ENCODE measurements around the gene DHX34. TPM values are rescaled to one million over a fixed set of nuclear protein-coding genes. Genes with fewer than 3 reads are reported as not detected.

The DHX34 gene
- total and polyA plus RNA-seq, 9 of the 15 experiments (the other 6 are each of a cell fraction or from before 2014, with no cell fraction given): 0.36 to 42.0 (median 15.0) TPM

DNA sequence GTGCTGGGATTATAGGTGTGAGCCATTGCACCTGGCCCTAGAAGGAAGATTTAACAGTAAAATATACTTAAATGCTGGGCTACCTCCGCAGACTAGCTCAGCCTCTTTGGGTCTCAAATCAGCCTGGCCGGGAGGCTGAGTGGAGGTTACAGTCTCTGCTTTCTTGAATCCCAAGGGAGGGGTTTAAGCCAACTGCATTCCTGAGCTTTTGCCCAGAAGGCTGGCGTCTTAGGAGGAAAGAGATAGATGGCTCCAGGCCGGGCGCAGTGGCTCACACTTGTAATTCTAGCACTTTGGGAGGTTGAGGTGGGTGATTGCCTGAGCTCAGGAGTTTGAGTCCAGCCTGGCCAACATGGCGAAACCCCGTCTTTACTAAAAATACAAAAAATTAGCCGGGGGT lies 40.1 kb upstream of the DHX34 start:
- DNase-seq (ENCODE audit: extremely low read depth in 1 of 4, low spot score in 3 of 4) (no peak), ATAC-seq (no peak), FAIRE-seq (no peak)
- Histone ChIP-seq H3K9me1 (ENCODE audit: control insufficient read depth, insufficient read depth, low read length) (no peaks in the 10 kb centered on the region), H2AFZ (ENCODE audit: low read depth, low read length) (no peak overlapping the region), H3K79me2 (ENCODE audit: control insufficient read depth, insufficient read depth, low read length) (no peaks in the 10 kb centered on the region), H3K4me1 (replicated peaks in 1 of 2; ENCODE audit: control insufficient read depth in 2 of 2, insufficient read depth in 2 of 2, low read length in 2 of 2) (peaks cover 12 to 27% of the 10 kb centered on the region in 2 experiments; a peak in 4 of 5 replicates), H4K20me1 (replicated peaks; ENCODE audit: control insufficient read depth, insufficient read depth, low read length) (no peaks in the 10 kb centered on the region), H3K9me3 (replicated peaks; ENCODE audit: control insufficient read depth, insufficient read depth, low read depth, low read length) (no peaks in the 10 kb centered on the region), H3K27ac (ENCODE audit: extremely low read depth, low read depth, low read length) (no peak overlapping the region), H3K27me3 (ENCODE audit: control insufficient read depth in 2 of 2, insufficient read depth in 2 of 2, low read length in 2 of 2) (no peaks in the 10 kb centered on the region), H3K9ac (ENCODE audit: insufficient read depth in 1 of 2, low read depth in 2 of 2, low read length in 2 of 2) (no peak overlapping the region; a peak in 1 of 4 replicates), H3K4me2 (ENCODE audit: insufficient read depth, low read length) (no peak overlapping the region), H3K4me3 (no peak overlapping the region), H3K36me3 (ENCODE audit: control insufficient read depth, insufficient read depth, low read length) (no peaks in the 10 kb centered on the region)
- ChIA-PET CTCF (ENCODE audit: low intra/inter-chr PET ratio) (interaction anchor here (1.8 kb wide), 1 partner anchor 82 kb away, joined by 9 read pairs; no protein-coding TSS in a partner anchor), POLR2A (interaction anchor here (1.0 kb wide), 1 partner anchor 50 kb away, joined by 4 read pairs; no protein-coding TSS in a partner anchor)
- TF ChIP-seq, protein P1, sequence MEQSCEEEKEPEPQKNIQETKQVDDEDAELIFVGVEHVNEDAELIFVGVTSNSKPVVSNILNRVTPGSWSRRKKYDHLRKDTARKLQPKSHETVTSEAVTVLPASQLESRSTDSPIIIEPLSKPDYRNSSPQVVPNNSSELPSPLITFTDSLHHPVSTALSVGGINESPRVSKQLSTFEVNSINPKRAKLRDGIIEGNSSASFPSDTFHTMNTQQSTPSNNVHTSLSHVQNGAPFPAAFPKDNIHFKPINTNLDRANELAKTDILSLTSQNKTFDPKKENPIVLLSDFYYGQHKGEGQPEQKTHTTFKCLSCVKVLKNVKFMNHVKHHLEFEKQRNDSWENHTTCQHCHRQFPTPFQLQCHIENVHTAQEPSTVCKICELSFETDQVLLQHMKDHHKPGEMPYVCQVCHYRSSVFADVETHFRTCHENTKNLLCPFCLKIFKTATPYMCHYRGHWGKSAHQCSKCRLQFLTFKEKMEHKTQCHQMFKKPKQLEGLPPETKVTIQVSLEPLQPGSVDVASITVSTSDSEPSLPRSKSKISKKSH (CRISPR knock-in tag; IDR thresholded peaks at IDR 0.05): no peak
- no peak for TF ChIP-seq NFXL1 (CRISPR knock-in tag; IDR thresholded peaks at IDR 0.05)
- TF ChIP-seq MED1 (CRISPR knock-in tag; IDR thresholded peaks at IDR 0.05; ENCODE audit: borderline replicate concordance): no peak
- TF ChIP-seq, protein P2, sequence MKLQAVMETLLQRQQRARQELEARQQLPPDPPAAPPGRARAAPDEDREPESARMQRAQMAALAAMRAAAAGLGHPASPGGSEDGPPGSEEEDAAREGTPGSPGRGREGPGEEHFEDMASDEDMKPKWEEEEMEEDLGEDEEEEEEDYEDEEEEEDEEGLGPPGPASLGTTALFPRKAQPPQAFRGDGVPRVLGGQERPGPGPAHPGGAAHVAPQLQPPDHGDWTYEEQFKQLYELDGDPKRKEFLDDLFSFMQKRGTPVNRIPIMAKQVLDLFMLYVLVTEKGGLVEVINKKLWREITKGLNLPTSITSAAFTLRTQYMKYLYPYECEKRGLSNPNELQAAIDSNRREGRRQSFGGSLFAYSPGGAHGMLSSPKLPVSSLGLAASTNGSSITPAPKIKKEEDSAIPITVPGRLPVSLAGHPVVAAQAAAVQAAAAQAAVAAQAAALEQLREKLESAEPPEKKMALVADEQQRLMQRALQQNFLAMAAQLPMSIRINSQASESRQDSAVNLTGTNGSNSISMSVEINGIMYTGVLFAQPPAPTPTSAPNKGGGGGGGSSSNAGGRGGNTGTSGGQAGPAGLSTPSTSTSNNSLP (IDR thresholded peaks at IDR 0.05; ENCODE audit: borderline replicate concordance, low read depth, low read length): no peak
- no peak for TF ChIP-seq GATA2 (CRISPR knock-in tag; IDR thresholded peaks at IDR 0.05)
- TF ChIP-seq NR4A1 (CRISPR knock-in tag; IDR thresholded peaks at IDR 0.05): no peak
- TF ChIP-seq NR4A1 (tag; IDR thresholded peaks at IDR 0.05): no peak
- TF ChIP-seq ARID1B (IDR thresholded peaks at IDR 0.05): no peak
- BruUV-seq (replicated peaks): no TSS peak
- WGBS (ENCODE audit: insufficient coverage, low coverage, missing lambda C conversion rate): 53% methylated on average over 8 of the region's 8 CpGs
- intact Hi-C loops (cut with micrococcal nuclease): loop anchor here (5.0 kb wide), 1 partner anchor 38 kb away; the partner anchor contains the start of gene DHX34
- in situ Hi-C loops (cut with MboI): no loop called here
